NCI-H345 treated with DMSO at 0.1 percent for 48 hours (cell line): ENCODE data around the gene SLC19A1.

ENCODE experiments used
- DNase-seq: peaks from one replicate; lab custom pipeline; 2025; ENCODE audit not compliant: unreplicated experiment; lab: John Stamatoyannopoulos, UW

SLC19A1 gene

DNA sequence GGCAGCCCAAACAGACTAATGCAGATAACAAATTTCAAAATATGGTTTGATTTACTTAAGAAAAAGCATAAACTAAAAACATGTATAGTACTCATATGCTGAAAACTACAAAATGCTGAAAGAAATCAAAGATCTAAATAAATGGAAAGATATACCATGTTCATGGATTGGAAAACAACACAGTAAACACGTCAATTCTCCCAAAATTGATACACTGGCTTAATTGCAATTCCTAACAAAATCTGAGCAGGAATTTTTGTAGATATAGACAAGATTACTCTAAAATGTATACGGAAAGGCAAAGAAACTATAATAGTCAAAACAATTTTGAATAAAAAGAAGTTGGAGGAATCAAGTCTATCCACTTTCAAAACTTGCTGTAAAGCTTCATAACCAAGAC is 21.0 kb downstream of the SLC19A1 start:
- DNase-seq: no peak

DNA sequence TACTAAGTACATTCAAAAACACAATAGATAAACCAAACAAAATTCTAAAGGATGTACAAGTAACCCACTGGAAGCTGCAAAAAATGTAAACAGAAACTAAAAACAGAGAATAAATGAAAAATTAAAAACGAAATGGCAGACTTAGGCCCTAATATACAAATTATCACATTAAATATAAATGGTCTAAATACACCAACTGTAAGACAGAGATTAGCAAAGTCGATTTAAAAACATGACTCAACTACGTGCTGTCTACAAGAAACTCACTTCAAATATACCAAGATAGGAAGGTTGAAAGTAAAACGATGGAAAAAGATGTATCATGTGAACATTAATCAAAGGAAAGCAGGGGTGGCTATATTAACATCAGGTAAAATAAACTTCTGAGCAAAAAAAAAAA is 23.1 kb downstream of the SLC19A1 start:
- no peak for DNase-seq

DNA sequence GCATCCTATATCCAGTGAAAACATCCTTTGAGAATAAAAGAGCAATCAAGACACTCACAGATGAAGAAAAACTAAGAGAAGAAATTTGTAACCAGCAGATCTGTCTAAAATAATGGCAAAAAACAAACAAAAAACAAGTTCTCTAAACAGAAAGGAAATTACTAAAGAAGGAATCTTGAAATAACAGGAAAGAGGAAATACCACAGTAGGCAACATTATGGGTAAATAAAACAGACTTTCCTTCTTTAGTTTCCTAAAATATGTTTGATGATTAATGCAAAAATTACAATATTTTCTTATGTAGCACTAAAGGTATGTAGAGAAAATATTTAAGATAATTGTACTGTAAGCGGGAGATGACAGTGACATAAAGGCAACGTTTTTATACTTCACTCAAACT is 23.5 kb downstream of the SLC19A1 start:
- DNase-seq: no peak

DNA sequence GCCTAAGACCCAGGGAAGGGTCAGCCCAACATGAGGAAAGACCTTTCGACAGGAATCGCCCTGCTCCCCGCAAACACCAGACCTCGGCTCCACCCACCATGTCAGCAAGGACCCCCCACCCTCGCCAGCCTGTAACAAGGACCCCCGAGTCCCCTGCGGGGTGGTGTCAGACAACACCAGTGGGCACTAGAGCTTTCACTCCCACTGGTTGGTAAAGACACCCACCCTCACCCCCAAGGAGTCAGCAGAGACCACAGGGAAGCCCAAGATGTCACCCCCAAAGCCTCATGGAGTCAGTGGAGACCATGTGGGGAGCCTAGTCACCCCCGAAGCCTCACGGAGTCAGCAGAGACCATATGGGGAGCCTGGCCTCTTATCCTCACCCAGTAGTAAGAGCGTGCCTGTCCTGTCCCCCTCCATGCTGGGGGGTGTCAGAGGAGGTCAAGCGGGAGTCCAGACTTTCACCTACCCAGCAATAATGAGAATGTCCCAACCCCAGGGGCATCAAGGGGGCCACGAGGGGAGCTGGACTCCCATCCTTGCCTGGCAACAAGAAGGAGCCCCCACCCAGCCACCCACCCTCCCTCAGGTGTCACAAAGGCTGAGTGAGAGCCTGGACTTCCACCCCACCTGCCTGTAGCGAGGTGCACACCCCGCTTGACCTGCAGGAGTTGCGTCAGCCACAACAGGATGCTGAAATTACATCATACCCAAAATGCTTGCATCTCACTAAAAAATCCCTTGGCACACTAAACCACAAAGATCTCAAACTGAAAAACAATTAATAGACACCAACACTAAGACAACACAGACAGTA is 24.8 kb downstream of the SLC19A1 start:
- DNase-seq: no peak

DNA sequence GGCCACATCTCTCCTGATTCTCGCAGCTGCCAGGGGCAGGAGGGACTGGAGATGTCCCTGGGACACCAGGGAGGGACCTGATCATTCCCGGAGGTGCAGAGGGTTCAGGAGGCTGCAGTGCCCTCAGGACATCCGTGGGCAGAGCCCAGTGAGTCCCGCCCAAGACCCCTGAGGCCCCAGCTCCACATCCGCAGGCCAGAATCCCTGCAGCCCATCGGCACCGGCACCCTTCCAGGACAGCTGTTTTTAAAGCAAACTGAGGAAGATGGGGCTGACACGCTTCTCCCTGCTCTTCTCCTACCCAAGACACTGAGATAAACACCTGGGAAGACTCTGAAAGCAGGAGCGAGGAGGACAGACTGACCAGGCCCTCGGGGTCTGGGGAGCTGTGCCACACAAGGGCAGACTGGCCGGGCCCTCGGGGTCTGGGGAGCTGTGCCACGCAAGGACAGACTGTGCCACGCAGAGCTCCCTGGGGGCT is 25.5 kb downstream of the SLC19A1 start:
- DNase-seq: no peak

DNA sequence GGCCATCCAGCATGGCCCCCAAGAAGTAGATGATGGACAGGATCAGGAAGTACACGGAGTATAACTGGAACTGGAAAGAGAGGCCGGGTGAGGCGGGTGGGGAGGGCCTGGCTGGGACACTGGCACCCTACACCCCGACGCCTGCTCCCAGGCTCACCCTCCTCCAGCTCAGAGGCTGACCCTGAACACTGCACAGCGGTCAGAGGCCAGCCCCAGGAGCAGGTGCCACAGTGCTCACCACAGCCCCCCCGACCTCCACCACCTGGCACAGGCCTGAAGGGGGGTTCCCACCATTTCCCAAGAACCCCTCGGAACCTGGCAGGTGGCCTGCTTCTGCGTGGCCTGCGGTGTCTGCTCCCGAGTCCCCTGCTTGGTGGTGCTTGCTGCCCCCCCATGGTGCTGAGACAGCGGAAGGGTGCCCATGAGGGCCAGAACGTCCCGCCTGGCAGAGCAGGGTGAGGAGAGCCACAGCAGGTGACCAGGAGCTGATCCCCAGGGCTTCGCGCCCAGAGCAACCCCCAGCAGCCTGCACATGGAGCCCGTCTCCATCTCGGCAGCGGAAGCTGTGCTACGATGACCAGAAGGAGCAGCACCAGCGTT is 26.1 kb downstream of the SLC19A1 start:
- DNase-seq: no peak

DNA sequence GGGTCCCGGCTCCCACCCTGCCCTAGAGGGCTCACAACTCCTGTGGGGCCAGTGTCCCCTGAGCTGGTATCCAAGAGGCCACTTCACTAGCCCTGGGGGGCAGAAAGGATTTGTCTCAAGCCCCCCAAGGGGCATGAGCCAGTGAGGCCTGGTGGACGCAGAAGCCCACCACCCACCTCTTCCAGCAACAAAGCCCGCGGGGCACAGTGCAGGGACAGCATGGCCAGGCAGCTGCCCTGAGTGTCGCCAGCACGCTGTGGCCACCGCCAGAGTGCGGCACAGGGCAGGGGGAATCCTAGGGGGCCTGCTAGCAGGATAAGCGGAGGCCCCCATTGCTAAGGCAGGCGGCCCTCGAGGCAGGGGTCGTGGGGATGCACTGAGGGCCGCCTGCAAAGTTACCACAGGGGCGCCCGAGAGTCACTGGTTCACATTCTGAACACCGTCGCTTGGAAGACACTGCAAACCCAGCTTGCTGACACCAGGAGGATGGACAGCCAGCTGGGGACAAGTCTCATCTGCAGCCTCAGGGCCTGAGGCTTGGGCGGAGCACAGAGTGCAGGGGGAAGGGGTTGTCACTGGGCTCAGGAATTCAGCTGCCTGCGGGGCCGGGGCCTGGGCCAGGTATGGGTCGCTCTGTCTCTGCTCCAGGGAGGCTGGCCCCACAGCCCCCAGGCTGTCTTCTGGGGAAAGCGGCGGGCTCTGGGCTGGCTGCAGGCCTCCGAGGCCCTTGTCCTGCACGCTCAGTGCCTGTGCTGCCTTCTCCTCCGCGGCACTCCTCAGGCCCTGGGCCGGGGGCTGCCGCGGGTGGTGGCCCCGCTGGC is 26.8 kb downstream of the SLC19A1 start:
- no peak for DNase-seq

DNA sequence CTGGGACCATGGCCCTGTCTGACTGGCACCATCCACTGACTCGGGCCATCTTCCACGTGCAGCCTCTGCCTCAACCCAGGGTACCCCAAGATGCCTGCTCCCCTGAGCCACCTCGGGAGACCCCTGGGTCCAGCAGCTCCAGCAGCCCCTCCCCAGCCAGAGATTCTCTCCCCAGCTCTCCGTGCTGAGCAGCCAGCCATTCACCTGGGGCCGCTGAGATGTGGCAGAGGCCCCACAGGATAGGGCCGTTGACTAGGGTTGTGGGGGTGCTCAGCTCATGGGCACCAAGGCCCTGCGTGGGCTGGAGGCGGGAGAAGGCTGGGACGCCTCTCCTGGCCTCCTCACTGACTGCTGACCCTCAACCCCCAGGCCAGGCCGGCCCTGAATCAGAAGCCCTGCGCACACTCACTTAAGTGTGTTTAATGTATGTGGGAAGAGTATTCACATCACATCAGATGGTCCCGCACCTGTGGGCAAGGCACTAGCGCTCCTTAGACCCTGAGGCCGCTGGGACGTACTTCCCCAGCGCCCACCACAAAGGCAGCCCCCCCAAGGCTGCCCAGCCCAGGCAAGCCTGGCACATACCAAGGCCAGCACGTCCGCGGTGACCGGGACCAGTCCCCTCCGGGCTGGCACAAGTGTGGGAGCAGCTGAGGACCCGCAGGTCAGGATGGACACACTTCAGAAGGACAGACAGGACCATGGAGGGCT is 27.8 kb downstream of the SLC19A1 start:
- no peak for DNase-seq

DNA sequence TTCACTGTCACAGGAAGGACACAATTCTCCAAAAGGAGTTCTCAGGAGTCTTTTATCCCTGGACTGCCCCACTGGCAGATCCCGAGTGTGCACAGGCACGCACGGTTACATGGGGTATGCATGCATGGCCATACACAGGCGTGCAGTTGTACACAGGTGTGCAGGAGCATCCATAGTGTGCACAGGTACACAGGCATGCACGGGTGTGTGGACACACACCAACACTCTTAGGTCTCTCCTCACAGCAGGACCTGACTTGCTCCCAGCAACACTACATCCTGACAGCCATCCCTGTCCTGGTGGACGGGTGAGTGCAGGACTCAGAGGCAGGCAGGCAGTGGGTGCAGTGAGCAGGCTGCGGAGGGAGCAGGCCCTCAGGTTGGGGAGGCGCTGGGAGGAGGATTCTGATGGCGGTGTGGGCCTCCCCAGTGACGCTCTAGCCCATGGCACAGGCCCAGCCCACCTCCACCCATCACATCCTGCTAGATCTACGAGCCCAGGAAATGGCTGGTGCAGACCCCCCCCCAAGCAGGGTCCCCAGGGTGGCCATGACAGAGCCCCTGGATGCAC is 28.4 kb downstream of the SLC19A1 start:
- DNase-seq: no peak

DNA sequence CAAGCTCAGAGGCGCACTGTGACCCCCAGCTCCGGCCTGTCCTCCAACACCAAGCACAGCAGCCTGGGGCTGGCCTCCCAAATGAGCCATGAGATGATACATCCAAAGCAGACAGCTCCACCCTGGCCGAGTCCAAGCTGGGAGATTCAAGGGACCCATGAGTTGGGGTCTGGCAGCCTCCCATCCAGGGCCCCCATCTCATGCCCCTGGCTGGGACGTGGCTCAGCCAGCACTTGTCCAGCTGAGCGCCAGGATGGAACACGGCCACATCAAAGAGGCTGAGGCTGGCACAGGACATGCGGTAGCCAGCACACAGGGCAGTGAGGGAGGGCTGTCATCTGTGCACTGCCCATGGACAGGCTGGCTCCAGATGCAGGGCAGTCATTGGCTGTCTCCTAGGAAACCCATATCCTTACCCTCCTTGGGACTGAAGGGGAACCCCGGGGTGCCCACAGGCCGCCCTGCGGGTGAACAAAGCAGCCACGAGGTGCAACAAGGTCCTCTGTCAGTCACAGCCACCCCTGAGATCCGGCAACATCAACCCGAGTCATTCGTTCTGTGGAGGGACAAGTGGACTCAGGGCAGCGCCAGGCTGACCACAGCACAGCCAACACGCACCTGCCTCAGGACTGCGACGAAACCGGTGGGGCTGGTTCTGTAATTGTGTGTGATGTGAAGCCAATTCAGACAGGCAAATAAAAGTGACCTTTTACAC is 29.1 kb downstream of the SLC19A1 start:
- DNase-seq: no peak

DNA sequence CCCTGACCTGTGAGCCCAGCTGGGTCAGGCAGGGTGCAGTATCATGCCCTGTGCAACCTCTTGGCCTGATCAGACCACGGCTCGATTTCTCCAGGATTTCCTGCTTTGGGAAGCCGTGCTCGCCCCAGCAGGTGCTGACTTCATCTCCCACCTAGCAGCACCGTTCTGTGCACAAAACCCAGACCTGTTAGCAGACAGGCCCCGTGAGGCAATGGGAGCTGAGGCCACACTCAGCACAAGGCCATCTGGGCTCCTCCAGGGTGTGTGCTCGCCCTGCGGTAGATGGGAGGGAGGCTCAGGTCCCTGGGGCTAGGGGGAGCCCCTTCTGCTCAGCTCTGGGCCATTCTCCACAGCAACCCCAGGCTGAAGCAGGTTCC is 29.6 kb downstream of the SLC19A1 start:
- DNase-seq: no peak

DNA sequence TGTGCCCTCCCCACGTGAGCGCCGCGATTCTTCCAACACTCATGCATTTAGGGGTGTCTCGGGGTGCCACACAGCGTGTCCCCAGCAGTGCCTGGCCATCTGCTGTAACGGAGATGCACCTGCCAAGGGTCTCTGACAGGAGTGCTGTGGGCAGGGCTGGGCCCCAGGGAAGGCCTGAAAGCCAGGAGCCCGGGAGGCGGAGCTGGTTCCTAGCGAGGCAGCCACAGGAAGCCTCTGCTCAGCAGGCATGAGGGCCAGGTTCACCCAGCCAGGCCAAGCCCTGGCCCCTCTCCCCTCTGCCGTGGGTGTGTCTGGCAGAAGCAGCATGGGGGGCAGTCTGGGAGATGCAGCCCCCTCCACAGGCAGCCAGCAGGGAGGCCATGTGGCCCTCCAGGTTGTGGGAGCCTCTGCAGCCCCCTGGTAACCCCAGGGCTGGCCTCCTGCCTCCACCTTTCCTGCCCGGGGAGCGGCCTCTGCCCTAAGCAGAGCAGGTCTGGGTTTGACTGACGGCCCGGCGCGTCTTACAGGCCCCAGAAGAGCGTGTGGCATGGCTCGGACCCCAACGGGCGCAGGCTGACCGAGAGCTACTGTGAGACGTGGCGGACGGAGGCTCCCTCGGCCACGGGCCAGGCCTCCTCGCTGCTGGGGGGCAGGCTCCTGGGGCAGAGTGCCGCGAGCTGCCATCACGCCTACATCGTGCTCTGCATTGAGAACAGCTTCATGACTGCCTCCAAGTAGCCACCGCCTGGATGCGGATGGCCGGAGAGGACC is 30.4 kb downstream of the SLC19A1 start:
- DNase-seq: no peak

DNA sequence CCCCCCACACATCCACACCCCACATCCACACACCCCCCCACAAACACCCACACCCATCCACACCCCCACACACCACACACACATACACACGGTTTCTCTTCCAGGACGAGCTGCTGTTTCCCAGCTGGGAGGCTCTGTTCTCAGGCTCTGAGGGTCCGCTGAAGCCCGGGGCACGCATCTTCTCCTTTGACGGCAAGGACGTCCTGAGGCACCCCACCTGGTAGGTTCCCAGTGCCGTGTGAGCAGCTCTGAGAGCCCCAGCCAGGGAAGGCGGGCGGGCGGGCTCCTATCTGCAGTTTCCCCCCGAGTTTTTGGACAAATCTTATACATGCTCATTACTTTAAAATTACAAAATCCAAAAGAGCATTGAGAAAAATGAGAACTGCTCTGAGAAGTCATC is 31.2 kb downstream of the SLC19A1 start:
- DNase-seq: no peak

DNA sequence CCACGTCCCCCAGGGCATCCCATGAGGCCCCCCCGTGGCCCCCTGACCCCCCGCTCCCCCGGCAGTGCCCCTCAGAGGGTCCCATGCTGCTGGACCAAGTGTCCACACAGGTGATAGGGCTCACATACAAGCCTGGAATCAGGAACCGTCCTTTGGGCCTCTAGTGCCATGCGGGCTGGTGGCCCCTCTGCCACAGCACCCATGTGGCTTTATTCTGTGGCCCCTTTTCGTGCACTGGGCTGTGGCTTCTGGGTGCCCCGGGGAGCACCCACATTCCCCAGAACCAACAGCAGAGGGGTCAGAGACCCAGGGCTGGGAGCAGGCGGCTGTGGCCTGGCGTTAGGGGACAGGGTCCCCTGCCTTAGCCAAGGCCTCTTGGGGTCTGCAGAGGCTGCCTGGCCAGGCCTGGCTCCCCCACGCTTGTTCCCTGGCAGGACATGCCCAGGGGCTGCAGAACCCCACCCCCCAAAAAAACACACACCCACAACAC is 31.7 kb downstream of the SLC19A1 start:
- DNase-seq: no peak

DNA sequence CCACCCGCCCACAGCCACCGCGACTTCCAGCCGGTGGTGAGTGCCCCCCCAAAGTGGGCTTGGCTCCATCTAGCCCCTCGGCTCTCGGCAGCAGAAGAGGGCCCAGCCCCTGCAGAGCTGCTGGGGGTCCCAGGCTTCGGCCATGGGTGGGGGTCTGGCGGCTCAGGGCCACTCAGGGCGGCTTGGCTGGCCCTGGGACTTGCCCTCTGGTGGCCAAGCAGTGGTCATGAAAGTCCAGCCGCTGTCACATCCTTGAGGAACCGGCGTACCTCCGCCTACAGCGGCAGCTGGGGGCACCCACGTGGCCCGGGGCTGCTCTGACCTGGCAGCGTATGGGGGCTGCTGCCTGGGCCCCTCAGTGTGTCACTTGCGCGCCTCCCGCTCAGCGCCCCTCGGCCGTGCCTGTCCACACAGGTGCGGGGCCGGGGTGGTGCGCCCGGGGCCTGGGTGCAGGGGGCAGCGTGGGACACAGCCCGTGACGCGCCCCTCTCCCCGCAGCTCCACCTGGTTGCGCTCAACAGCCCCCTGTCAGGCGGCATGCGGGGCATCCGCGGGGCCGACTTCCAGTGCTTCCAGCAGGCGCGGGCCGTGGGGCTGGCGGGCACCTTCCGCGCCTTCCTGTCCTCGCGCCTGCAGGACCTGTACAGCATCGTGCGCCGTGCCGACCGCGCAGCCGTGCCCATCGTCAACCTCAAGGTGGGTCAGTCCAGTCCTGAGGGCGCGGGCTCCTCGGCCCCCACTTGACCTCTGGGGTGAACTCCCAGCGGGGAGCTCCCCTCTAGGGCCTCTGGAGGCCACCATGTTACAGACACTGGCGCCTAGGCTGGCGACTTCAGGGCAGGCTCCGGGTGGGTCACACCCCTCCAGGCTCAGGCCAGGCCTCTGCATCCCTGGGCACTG is 32.4 kb downstream of the SLC19A1 start:
- DNase-seq: no peak

DNA sequence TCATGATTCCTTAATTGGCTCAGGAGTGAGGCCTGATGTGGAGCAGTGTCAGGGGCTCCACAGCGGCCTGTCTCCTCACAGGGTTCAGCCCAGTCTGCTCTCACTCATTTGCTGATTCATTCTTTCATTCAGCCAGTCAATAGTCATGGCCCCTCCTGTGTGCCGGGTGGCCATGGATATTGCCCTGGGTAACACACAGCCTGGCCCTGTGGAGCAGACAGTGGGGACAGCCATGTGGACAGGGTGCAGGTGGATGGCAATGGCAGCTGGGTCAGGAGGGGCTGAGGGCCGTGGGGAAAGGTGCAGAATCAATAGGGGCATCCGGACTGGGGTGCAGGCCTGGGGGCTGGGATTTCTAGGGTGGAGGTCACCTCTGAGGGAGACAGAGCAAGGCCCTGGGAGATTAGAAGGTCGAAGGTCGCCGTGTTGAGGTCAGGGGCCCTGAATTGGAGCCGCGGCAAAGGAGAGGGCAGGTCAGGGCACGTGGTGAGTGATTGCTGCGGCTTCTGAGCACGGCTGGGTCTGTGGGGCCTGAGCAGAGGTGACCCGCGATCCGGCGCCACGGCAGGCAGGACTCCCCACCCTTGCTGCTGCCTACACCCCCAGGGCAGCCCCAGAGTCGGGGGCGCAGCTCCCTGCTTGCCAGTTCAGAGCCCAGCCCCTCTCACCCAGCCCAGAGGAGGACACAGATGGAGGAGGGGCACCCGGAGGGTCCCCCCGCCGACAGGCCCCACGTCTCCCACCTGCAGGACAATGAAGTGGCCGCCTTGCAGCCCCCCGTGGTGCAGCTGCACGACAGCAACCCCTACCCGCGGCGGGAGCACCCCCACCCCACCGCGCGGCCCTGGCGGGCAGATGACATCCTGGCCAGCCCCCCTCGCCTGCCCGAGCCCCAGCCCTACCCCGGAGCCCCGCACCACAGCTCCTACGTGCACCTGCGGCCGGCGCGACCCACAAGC is 33.4 kb downstream of the SLC19A1 start:
- DNase-seq: no peak

DNA sequence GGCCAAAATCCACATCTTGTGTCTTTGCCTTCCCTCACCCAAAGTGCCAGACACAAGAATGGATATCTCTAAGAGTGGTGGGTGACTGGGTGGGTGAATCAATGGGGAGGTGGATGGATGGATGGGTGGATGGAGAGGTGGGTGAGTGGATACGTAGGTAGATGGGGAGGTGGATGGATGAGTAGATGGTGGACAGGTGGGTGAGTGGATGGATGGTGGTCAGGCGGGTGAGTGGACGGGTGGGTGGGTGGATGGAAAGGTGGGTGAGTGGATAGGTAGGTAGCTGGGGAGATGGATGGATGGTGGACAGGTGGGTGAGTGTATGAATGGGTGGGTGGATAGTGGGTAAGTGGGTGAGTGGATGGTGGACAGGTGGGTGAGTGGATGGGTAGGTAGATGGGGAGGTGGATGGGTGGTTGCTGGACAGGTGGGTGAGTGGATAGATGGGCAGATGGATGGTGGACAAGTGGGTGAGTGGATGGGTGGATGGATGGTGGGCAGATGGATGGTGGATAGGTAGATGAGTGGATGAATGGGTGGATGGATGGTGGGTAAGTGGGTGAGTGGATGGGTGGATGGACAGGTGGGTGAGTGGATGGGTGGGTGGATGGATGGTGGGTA is 34.2 kb downstream of the SLC19A1 start:
- DNase-seq: no peak
